H9 (cell line): ENCODE measurements around the gene SETD4. TPM values are rescaled to one million over a fixed set of nuclear protein-coding genes. Genes with fewer than 3 reads are reported as not detected.

Experiments used
- DNase-seq: peaks from one replicate; pipeline ENCODE4 v3.0.0-alpha.2; 2017
- H2AFZ ChIP-seq: one replicate; pipeline ENCODE4 v1.6.1; 2013; ENCODE audit warnings: mild to moderate bottlenecking, low read length, control low read depth, moderate library complexity
- H2AK5ac ChIP-seq: 2 replicates; pipeline ENCODE4 v1.6.1; 2013; ENCODE audit warnings: low read length, control low read depth, mixed read lengths; ENCODE audit not compliant: insufficient read length
- H2BK120ac ChIP-seq: one replicate; pipeline ENCODE4 v1.6.1; 2013; ENCODE audit warnings: low read depth, mild to moderate bottlenecking, low read length, control low read depth, inconsistent platforms; ENCODE audit not compliant: poor library complexity, severe bottlenecking
- H2BK12ac ChIP-seq: 2 replicates; pipeline ENCODE4 v1.6.1; 2013; ENCODE audit warnings: low read length, control low read depth, mixed read lengths, low read depth; ENCODE audit not compliant: insufficient read length
- H2BK15ac ChIP-seq: 2 replicates; pipeline ENCODE4 v1.6.1; 2013; ENCODE audit warnings: low read depth, low read length, control low read depth
- H2BK20ac ChIP-seq: one replicate; pipeline ENCODE4 v1.6.1; 2013; ENCODE audit warnings: low read depth, mild to moderate bottlenecking, low read length, control low read depth, inconsistent platforms; ENCODE audit not compliant: poor library complexity, severe bottlenecking
- H2BK5ac ChIP-seq: 2 replicates; pipeline ENCODE4 v1.6.1; 2013; ENCODE audit warnings: low read length, control low read depth, mixed read lengths; ENCODE audit not compliant: insufficient read length
- H3K14ac ChIP-seq: 2 replicates; pipeline ENCODE4 v1.6.1; 2013; ENCODE audit warnings: low read length, control low read depth; ENCODE audit not compliant: insufficient read depth
- H3K18ac ChIP-seq: 2 replicates; pipeline ENCODE4 v1.6.1; 2013; ENCODE audit warnings: low read depth, mild to moderate bottlenecking, mixed read lengths, low read length, control low read depth; ENCODE audit not compliant: insufficient read length
- H3K23ac ChIP-seq: 2 replicates; pipeline ENCODE4 v1.6.1; 2013; ENCODE audit warnings: low read length, control low read depth, mixed read lengths, low read depth; ENCODE audit not compliant: insufficient read length
- H3K23me2 ChIP-seq: 2 replicates; pipeline ENCODE4 v1.6.1; 2013; ENCODE audit warnings: low read depth, mild to moderate bottlenecking, mixed read lengths, low read length, control low read depth; ENCODE audit not compliant: insufficient read length, poor library complexity, severe bottlenecking
- H3K27ac ChIP-seq: 2 replicates; pipeline ENCODE4 v1.5.1; 2013; ENCODE audit warnings: low read length, control low read depth, mixed read lengths, low read depth; ENCODE audit not compliant: insufficient read length
- H3K27me3 ChIP-seq: 2 replicates; pipeline ENCODE4 v1.6.1; 2013; ENCODE audit warnings: low read length, control low read depth, inconsistent platforms; ENCODE audit not compliant: insufficient read depth
- H3K4ac ChIP-seq: 2 replicates; pipeline ENCODE4 v1.6.1; 2013; ENCODE audit warnings: low read depth, mild to moderate bottlenecking, control low read depth, inconsistent platforms, low read length, moderate library complexity
- H3K4me1 ChIP-seq: 2 replicates; pipeline ENCODE4 v1.6.1; 2013; ENCODE audit warnings: low read length, control low read depth, inconsistent platforms; ENCODE audit not compliant: insufficient read depth
- H3K4me2 ChIP-seq: 2 replicates; pipeline ENCODE4 v1.6.1; 2013; ENCODE audit warnings: low read length, control low read depth, mixed read lengths; ENCODE audit not compliant: insufficient read length, insufficient read depth
- H3K56ac ChIP-seq: 2 replicates; pipeline ENCODE4 v1.6.1; 2013; ENCODE audit warnings: low read depth, mild to moderate bottlenecking, mixed read lengths, low read length, control low read depth; ENCODE audit not compliant: insufficient read length
- H3K79me1 ChIP-seq: 2 replicates; pipeline ENCODE4 v1.6.1; 2013; ENCODE audit warnings: low read depth, mild to moderate bottlenecking, moderate library complexity, low read length, control low read depth, inconsistent platforms; ENCODE audit not compliant: insufficient read depth, poor library complexity, severe bottlenecking
- H3K79me2 ChIP-seq: 2 replicates; pipeline ENCODE4 v1.6.1; 2013; ENCODE audit warnings: low read length, control low read depth, inconsistent platforms; ENCODE audit not compliant: insufficient read depth
- H3K9ac ChIP-seq: 2 replicates; pipeline ENCODE4 v1.6.1; 2013; ENCODE audit warnings: low read length, control low read depth, mixed read lengths; ENCODE audit not compliant: insufficient read length; ENCODE audit errors: extremely low read depth
- H3K9me3 ChIP-seq: one replicate; pipeline ENCODE4 v1.6.1; 2013; ENCODE audit warnings: low read depth, low read length, inconsistent platforms; ENCODE audit not compliant: control insufficient read depth
- H3T11ph ChIP-seq: one replicate; pipeline ENCODE4 v1.6.1; 2013; ENCODE audit warnings: mild to moderate bottlenecking, low read length, control low read depth, inconsistent platforms
- H4K20me1 ChIP-seq: one replicate; pipeline ENCODE4 v1.6.1; 2013; ENCODE audit not compliant: control insufficient read depth, insufficient read length, insufficient read depth
- H4K5ac ChIP-seq: 2 replicates; pipeline ENCODE4 v1.6.1; 2013; ENCODE audit warnings: low read depth, mild to moderate bottlenecking, mixed read lengths, low read length, control low read depth; ENCODE audit not compliant: insufficient read length
- H4K8ac ChIP-seq: replicated peaks from 2 replicates; pipeline ENCODE4 v1.6.1; 2013; ENCODE audit warnings: low read length, control low read depth, mixed read lengths, low read depth; ENCODE audit not compliant: insufficient read length
- H4K91ac ChIP-seq: 2 replicates; pipeline ENCODE4 v1.6.1; 2013; ENCODE audit warnings: low read depth, mild to moderate bottlenecking, moderate library complexity, mixed read lengths, low read length, control low read depth; ENCODE audit not compliant: insufficient read length
- H3K27ac Mint-ChIP-seq, 3 experiments: 2 replicates in 2 of 3; 3 replicates in 1 of 3; pipeline ENCODE4 v1.8.0; 2020 to 2021; ENCODE audit warnings: mixed read lengths in 3 of 3, mild to moderate bottlenecking in 1 of 3, moderate library complexity in 1 of 3
- H3K27me3 Mint-ChIP-seq: 2 replicates; pipeline ENCODE4 v1.8.0; 2021; ENCODE audit warnings: low read depth, mild to moderate bottlenecking, moderate library complexity, mixed read lengths
- H3K36me3 Mint-ChIP-seq, 3 experiments: 2 replicates in 2 of 3; 3 replicates in 1 of 3; pipeline ENCODE4 v1.8.0; 2020 to 2021; ENCODE audit warnings: low read depth in 3 of 3, mixed read lengths in 3 of 3; ENCODE audit not compliant: insufficient read depth in 1 of 3
- H3K4me1 Mint-ChIP-seq, 2 experiments: 2 replicates each; pipeline ENCODE4 v1.8.0; 2020; ENCODE audit warnings: mixed read lengths in 2 of 2
- H3K4me3 Mint-ChIP-seq, 2 experiments: 2 replicates in 1 of 2; 3 replicates in 1 of 2; pipeline ENCODE4 v1.8.0; 2020 to 2021; ENCODE audit warnings: mild to moderate bottlenecking in 2 of 2, mixed read lengths in 2 of 2, moderate library complexity in 1 of 2
- H3K9me3 Mint-ChIP-seq, 2 experiments: 2 replicates in 1 of 2; 3 replicates in 1 of 2; pipeline ENCODE4 v1.8.0; 2020; ENCODE audit warnings: mild to moderate bottlenecking in 2 of 2, mixed read lengths in 2 of 2, moderate library complexity in 1 of 2
- WGBS: extraction: QIAGEN DNeasy Blood & Tissue Kit; methylation state at CpG from one replicate; pipeline ENCODE4 v1.1.7; 2013; ENCODE audit warnings: missing lambda C conversion rate, low lambda C conversion rate, mixed read lengths; ENCODE audit not compliant: insufficient read length; ENCODE audit errors: extremely low coverage; 5-methylcytosine and 5-hydroxymethylcytosine counted together
- total RNA-seq: library from RNA; stranded (reverse); gene quantifications from 2 replicates; pipeline ENCODE4 v1.2.1, GENCODE V29; 2021
- TF ChIP-seq, protein P1 (sequence below): fragments of 200-600 bp; sonication (generic); conservative IDR thresholded peaks from 3 replicates; pipeline ENCODE4 v1.8.0; 2021; ENCODE audit warnings: antibody characterized with exemption, mild to moderate bottlenecking

SETD4 gene
- total RNA-seq, 1 experiment from 2014 or later: 52.5 TPM

DNA sequence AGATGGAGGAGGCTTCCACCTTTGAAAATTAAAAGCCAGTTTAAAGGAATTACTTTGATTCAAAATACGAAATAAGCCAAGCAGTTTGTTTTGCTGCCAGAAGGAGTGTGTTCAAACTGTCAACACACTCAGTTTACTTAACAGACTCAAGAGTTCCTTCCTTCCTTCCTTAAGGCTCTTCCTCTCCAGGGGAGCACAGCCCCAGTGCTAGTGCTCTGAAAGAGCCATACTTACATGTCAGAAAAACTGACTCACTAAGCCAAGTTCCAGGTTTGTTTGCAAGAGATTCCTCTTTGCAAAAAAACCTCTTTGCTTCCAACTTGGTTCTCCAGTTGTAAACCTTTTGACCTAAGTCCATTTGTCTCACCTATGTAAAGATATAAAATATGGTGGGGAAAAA lies 14.3 kb downstream of the SETD4 start:
- Histone ChIP-seq H3K18ac (no peak overlapping the region), H3K9ac (no peak overlapping the region), H3K79me1 (no peaks in the 10 kb centered on the region), H3K14ac (no peak overlapping the region), H3K23ac (no peak overlapping the region), H3K56ac (no peak overlapping the region), H3K4me1 (no peaks in the 10 kb centered on the region), H2BK20ac (no peak overlapping the region), H2BK5ac (no peak overlapping the region), H2BK15ac (no peak overlapping the region), H2BK12ac (no peak overlapping the region), H2BK120ac (no peak overlapping the region), H3K9me3 (no peaks in the 10 kb centered on the region), H2AFZ (no peak overlapping the region), H3K23me2 (no peaks in the 10 kb centered on the region), H4K5ac (no peak overlapping the region), H3K4me2 (no peak overlapping the region), H3K4ac (no peak overlapping the region), H4K91ac (no peak overlapping the region), H4K8ac (no peak overlapping the region), H3T11ph (no peak overlapping the region), H4K20me1 (no peaks in the 10 kb centered on the region), H3K79me2 (no peaks in the 10 kb centered on the region; the same call in 1 of the 2 replicates), H2AK5ac (no peak overlapping the region), H3K27me3 (no peaks in the 10 kb centered on the region), H3K27ac (no peak overlapping the region)
- Mint-ChIP-seq H3K4me1 (no peaks in the 10 kb centered on the region), H3K9me3 (no peaks in the 10 kb centered on the region), H3K36me3 (peaks cover 55 to 89% (median 77%) of the 10 kb centered on the region in 3 experiments), H3K27me3 (no peaks in the 10 kb centered on the region), H3K4me3 (no peak overlapping the region), H3K27ac (no peak overlapping the region)
- TF ChIP-seq, protein P1, sequence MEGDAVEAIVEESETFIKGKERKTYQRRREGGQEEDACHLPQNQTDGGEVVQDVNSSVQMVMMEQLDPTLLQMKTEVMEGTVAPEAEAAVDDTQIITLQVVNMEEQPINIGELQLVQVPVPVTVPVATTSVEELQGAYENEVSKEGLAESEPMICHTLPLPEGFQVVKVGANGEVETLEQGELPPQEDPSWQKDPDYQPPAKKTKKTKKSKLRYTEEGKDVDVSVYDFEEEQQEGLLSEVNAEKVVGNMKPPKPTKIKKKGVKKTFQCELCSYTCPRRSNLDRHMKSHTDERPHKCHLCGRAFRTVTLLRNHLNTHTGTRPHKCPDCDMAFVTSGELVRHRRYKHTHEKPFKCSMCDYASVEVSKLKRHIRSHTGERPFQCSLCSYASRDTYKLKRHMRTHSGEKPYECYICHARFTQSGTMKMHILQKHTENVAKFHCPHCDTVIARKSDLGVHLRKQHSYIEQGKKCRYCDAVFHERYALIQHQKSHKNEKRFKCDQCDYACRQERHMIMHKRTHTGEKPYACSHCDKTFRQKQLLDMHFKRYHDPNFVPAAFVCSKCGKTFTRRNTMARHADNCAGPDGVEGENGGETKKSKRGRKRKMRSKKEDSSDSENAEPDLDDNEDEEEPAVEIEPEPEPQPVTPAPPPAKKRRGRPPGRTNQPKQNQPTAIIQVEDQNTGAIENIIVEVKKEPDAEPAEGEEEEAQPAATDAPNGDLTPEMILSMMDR: no peak
- WGBS: no CpG with 5 or more reads among the region's 1 CpG
- no peak for DNase-seq
